Measurements from ENCODE around the gene PATJ.

GRCh38 chr1:62070384-62071011 is 328.2 kb downstream of the PATJ start:
- TF ChIP-seq, protein P1, sequence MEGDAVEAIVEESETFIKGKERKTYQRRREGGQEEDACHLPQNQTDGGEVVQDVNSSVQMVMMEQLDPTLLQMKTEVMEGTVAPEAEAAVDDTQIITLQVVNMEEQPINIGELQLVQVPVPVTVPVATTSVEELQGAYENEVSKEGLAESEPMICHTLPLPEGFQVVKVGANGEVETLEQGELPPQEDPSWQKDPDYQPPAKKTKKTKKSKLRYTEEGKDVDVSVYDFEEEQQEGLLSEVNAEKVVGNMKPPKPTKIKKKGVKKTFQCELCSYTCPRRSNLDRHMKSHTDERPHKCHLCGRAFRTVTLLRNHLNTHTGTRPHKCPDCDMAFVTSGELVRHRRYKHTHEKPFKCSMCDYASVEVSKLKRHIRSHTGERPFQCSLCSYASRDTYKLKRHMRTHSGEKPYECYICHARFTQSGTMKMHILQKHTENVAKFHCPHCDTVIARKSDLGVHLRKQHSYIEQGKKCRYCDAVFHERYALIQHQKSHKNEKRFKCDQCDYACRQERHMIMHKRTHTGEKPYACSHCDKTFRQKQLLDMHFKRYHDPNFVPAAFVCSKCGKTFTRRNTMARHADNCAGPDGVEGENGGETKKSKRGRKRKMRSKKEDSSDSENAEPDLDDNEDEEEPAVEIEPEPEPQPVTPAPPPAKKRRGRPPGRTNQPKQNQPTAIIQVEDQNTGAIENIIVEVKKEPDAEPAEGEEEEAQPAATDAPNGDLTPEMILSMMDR (IDR thresholded peaks at IDR 0.05) = peak; percentile 34 to 42 (median 40)
- TF ChIP-seq POLR2A (IDR thresholded peaks at IDR 0.05) = no peak
